ENCODE data around the gene ANXA8. TPM values are rescaled to one million over a fixed set of nuclear protein-coding genes. Genes with fewer than 3 reads are reported as not detected.

Gene ANXA8
- total RNA-seq, 1 experiment from 2014 or later: 0.22 TPM

DNA sequence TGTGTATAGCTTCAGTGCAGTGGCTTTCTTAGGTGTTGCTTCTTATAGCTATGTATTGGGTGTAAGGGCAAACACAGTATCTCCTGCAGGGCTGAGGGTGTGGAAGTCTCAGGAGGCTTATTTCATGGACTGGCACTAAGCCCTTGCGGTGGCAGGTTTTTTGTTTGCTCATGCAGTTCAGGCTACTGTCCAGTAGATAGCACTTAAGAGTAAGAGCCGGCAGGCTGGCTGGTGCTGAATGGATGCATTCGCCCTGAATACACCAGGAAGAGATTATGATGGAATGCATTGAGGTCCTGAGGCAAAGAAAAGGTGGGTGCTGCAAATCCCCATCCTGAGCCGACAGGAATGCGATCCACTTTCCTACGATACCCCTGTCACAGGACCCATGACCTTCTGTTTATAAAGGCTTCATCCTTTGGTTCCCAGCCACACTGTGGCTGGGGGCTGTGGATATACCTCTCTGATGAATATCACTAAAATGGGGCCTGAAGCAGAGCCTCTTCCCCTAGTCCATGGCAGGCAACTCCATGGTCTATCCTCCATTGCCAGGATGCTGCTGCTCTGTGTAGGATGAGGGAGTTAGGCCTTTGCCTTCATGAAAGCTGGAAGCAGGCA lies 44.9 kb downstream of the ANXA8 start:
- no peak overlapping the region for H3T11ph ChIP-seq (ENCODE audit: low read length)

More for the DNA sequence above, 44.9 kb downstream of the ANXA8 start:
- Histone ChIP-seq H2AK5ac (ENCODE audit: insufficient read length, low read length) (no peak overlapping the region), H2BK20ac (ENCODE audit: low read depth, low read length, poor library complexity, severe bottlenecking) (no peak overlapping the region), H3K4me1 (ENCODE audit: insufficient read depth, low read length) (no peaks in the 10 kb centered on the region), H2BK5ac (ENCODE audit: insufficient read length, low read length) (no peak overlapping the region), H3K4ac (ENCODE audit: low read depth, low read length) (no peak overlapping the region), H3K56ac (ENCODE audit: insufficient read length, low read depth, low read length) (no peak overlapping the region), H3K9ac (ENCODE audit: extremely low read depth, insufficient read length, low read length) (no peak overlapping the region), H3K14ac (ENCODE audit: insufficient read depth, low read length) (no peak overlapping the region), H2AFZ (ENCODE audit: low read length) (no peak overlapping the region), H4K20me1 (ENCODE audit: control insufficient read depth, insufficient read depth, insufficient read length) (no peaks in the 10 kb centered on the region), H4K91ac (ENCODE audit: insufficient read length, low read depth, low read length) (no peak overlapping the region), H3K27ac (ENCODE audit: insufficient read length, low read depth, low read length) (no peak overlapping the region), H4K5ac (ENCODE audit: insufficient read length, low read depth, low read length) (no peak overlapping the region), H3K9me3 (ENCODE audit: control insufficient read depth, low read depth, low read length) (no peaks in the 10 kb centered on the region), H3K79me1 (ENCODE audit: insufficient read depth, low read depth, low read length, poor library complexity, severe bottlenecking) (no peaks in the 10 kb centered on the region), H2BK12ac (ENCODE audit: insufficient read length, low read depth, low read length) (no peak overlapping the region), H3K79me2 (ENCODE audit: insufficient read depth, low read length) (no peaks in the 10 kb centered on the region), H2BK120ac (ENCODE audit: low read depth, low read length, poor library complexity, severe bottlenecking) (no peak overlapping the region), H3K23me2 (ENCODE audit: insufficient read length, low read depth, low read length, poor library complexity, severe bottlenecking) (no peaks in the 10 kb centered on the region), H3K18ac (ENCODE audit: insufficient read length, low read depth, low read length) (no peak overlapping the region), H4K8ac (replicated peaks; ENCODE audit: insufficient read length, low read depth, low read length) (no peak overlapping the region), H3K27me3 (ENCODE audit: insufficient read depth, low read length) (no peaks in the 10 kb centered on the region), H2BK15ac (ENCODE audit: low read depth, low read length) (no peak overlapping the region), H3K23ac (ENCODE audit: insufficient read length, low read depth, low read length) (no peak overlapping the region), H3K4me2 (ENCODE audit: insufficient read depth, insufficient read length, low read length) (no peak overlapping the region)
- TF ChIP-seq, protein P1, sequence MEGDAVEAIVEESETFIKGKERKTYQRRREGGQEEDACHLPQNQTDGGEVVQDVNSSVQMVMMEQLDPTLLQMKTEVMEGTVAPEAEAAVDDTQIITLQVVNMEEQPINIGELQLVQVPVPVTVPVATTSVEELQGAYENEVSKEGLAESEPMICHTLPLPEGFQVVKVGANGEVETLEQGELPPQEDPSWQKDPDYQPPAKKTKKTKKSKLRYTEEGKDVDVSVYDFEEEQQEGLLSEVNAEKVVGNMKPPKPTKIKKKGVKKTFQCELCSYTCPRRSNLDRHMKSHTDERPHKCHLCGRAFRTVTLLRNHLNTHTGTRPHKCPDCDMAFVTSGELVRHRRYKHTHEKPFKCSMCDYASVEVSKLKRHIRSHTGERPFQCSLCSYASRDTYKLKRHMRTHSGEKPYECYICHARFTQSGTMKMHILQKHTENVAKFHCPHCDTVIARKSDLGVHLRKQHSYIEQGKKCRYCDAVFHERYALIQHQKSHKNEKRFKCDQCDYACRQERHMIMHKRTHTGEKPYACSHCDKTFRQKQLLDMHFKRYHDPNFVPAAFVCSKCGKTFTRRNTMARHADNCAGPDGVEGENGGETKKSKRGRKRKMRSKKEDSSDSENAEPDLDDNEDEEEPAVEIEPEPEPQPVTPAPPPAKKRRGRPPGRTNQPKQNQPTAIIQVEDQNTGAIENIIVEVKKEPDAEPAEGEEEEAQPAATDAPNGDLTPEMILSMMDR (conservative IDR thresholded peaks at IDR 0.05): peak; percentile 72
- WGBS (ENCODE audit: extremely low coverage, insufficient read length, low lambda C conversion rate): no CpG with 5 or more reads among the region's 6 CpGs
- peaks cover 1% of the 10 kb centered on the region; the same call in 1 of the 2 replicates for H3K27me3 Mint-ChIP-seq (ENCODE audit: low read depth)
- no peak overlapping the region for H3K4me3 Mint-ChIP-seq
- peaks cover 5 to 8% of the 10 kb centered on the region in 2 experiments; a peak in 2 of 5 replicates for H3K9me3 Mint-ChIP-seq
- no peaks in the 10 kb centered on the region for H3K36me3 Mint-ChIP-seq (ENCODE audit: insufficient read depth in 1 of 3, low read depth in 3 of 3)
- no peak overlapping the region for H3K27ac Mint-ChIP-seq
- DNase-seq: peak; percentile 64
- peaks cover 0 to 2% of the 10 kb centered on the region in 2 experiments; a peak in 2 of 4 replicates for H3K4me1 Mint-ChIP-seq
